HG03108 (cell line): ENCODE results near the gene GNAO1.

Source experiments
- ATAC-seq: cut with Tn5 transposase; IDR thresholded peaks from one replicate; pipeline ENCODE4 v1.9.1; 2021; ENCODE audit warnings: moderate library complexity; ENCODE audit not compliant: unreplicated experiment

The GNAO1 gene

DNA sequence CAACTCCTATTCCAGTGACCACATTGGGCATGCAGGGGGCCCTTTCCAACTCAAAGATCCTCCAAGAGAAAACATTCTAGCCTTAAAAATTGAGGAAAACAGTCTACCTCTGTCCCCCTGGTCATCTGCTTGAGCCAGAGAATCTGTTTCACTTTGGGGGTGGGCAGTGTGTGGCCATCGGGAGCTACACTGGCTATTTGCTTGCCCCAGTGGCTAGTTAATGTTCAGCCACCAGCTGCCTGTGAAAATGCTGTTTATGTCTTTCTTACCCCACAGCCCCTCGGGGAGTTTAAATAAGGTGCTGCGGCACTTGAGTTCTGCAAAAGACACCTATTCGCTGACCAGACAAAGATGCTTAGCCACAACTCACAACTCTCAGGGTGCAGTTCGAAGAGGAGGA is 43.4 kb downstream of the GNAO1 start:
- ATAC-seq = no peak

- no peak for ATAC-seq
Observed at GRCh38 chr16:56237451-56237930, 46.2 kb downstream of the GNAO1 start.

DNA sequence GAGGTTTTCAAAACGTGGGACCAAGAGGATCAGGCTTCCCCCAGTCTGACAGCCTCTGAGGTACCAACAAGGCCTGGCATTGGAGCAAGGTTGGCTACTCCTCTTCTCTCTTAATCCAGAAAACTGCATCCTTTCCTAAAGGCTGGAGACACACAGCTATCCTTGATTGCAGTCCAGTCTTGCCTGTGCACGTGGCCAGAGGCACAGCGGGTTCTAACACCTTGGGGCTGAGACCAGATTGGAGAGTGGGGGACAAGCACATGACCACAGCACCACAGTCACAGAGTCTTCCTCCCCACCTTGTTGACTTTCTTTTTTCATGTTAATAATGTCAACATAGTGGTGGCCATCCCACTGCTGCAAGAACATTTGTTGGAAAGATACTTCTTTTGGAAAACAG is 46.9 kb downstream of the GNAO1 start:
- no peak for ATAC-seq

GRCh38 chr16:56241596-56241995 is 50.3 kb downstream of the GNAO1 start:
- no peak for ATAC-seq

GRCh38 chr16:56242740-56243139 is 51.5 kb downstream of the GNAO1 start:
- ATAC-seq = no peak

DNA sequence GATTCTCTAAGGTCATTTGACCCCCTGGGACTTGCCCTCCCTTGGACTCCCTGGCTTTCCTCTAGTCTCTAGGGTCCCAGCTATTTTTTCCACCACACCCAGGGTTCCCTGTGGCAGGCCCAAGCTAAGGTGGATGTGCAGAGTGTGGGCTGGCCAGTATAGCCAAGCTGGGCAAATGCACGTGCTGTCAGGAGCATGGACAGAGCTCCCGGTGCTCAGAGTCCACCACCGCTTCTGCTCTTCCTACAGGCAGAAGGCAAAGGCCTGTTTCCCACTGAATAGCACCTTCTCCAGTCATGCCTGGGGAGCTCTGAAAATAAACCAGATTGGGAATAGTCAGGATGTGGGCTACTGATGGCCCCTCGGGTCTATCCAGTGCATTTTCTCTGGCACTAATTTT is 53.3 kb downstream of the GNAO1 start:
- ATAC-seq = no peak

- ATAC-seq = no peak
Observed at GRCh38 chr16:56245197-56245596, 53.9 kb downstream of the GNAO1 start.

DNA sequence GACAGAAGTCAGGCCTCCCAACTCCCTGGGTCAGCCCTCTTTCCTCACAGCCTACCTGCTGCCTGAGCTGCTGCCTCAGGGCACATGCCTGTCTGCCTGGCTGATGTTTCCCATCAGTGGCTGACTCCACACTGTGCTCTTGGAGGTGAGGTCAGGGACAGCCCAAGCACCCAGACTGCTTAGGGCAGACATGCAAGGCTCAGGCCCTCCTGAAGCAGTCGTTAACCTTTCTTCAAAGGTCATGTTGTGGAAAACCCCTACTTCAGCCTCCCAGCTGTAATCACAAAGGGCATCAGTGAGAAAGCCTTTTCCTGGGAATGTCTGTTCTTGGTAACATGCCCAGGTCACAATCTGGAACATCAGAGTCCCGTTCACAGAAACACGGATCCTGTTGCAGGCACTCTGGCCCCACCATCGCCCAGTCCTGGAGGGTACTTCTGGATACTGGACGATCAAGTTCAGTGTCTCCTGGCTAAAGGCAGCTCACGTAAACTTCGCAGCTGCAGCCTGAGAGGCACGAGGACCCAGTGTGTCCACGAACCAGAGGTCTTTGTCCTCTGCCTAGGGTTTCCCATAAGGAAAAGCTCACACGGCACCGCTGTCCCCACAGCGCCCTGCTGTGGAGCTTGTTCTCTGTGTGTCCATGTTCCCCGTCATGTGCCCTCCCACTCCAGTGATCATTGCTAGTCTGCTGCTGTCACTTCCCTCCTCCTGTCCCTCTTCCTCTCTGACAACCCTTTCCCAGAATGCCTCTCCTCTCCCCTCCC is 54.9 kb downstream of the GNAO1 start:
- no peak for ATAC-seq

DNA sequence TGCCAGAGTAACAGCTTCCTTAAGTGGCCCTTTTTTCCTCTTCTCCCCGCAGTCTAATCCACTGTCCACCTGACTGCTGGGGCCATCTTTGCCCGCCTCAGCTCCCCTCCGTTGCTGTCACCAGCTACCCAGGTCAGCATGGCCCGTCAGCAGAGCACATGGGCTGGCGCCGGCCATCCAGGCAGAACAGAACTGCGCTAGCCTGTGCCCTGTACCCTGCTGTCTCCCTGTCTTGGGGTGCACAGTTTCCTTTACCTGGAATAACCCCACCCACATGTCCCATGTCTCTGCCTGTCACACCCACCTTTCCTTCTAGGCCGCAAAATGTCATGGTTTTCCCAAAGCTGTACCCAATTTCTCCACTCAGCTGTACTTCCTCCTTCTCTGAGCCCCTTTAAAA is 55.7 kb downstream of the GNAO1 start:
- no peak for ATAC-seq

GRCh38 chr16:56247808-56248207 is 56.5 kb downstream of the GNAO1 start:
- no peak for ATAC-seq

DNA sequence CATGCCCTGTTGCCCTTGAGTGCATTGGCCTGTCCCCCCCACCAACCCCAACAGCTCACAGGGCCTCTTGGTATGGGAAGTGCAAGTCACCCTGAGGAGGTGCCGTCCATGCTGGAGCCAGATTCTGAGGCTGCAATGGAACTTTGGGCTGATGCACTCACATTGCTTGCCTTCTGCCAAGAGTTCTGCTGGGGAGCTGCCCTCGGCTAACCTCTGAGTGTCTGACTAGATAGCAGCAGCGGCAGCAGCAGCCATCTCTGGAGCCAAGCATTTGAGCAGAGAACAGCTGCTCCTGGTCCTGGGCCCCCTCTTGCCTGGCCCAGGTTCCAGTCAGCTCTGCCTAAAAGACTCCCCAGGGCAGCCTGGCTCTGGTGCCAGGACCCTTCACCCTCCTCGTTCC is 61.5 kb downstream of the GNAO1 start:
- no peak for ATAC-seq

DNA sequence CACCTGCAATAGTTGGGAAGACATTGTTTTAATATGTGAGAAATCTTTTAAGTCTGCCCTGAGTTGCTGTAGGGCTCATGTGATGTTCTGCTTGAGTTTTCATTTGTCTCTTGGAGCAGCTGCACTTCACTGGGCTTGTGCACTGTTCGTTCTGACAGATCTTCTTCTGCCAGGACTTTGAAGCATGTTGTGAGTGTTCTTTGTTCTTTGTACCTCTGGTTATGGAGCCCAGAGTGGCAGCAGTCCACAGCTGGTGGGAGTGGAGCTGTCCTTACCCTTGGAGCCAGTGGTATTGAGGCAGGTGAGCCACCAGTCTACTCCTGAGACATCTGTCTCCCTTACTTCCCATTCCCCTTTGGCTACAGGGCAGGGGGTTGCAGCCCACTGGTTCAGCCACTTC is 64.6 kb downstream of the GNAO1 start:
- no peak for ATAC-seq

- no peak for ATAC-seq
Observed at GRCh38 chr16:56257239-56257638, 66.0 kb downstream of the GNAO1 start.

GRCh38 chr16:56257666-56258342 is 66.5 kb downstream of the GNAO1 start:
- no peak for ATAC-seq

GRCh38 chr16:56258508-56259424 is 67.5 kb downstream of the GNAO1 start:
- no peak for ATAC-seq

DNA sequence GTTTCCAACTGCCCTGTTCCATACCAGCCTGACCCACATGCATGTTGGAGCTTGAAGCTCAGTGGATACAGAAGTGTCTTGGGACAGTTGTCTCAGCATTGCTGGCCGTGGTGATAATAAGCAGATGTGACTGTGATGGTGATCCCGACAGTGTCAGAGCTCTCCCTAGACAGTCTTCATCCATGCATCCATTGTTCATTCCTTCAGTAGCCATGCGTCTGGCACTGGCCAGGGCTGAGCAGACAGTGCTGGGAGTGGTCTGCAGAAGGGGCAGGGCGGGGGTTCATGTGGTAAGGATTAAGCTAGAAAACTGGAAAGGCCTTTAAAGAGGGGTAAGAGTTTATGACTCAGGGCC is 68.1 kb downstream of the GNAO1 start:
- ATAC-seq = no peak

- no peak for ATAC-seq
Observed at GRCh38 chr16:56260378-56261160, 69.3 kb downstream of the GNAO1 start.

GRCh38 chr16:56261656-56262055 is 70.4 kb downstream of the GNAO1 start:
- ATAC-seq = no peak

- ATAC-seq = no peak
Observed at GRCh38 chr16:56262148-56262547, 70.9 kb downstream of the GNAO1 start.

GRCh38 chr16:56262551-56263245 is 71.4 kb downstream of the GNAO1 start:
- ATAC-seq = no peak
